ENCODE measurements around the gene IQGAP1. TPM values are rescaled to one million over a fixed set of nuclear protein-coding genes. Genes with fewer than 3 reads are reported as not detected.

Gene IQGAP1
- total RNA-seq, 6 experiments from 2014 or later = 12.2 to 43.7 (median 26.3) TPM

- TF ChIP-seq CTCF (IDR thresholded peaks at IDR 0.05) = no peak
- peak; percentile 34 to 48 (median 39) for ATAC-seq
- intact Hi-C loops (cut with DNase I) = no loop called here
- H3K4me3 ChIP-seq = peak overlapping the region; percentile 66 to 89 (median 78)
- H3K27ac ChIP-seq = peak overlapping the region; percentile 81 to 84 (median 81)
- peak; percentile 71 to 85 (median 73) for DNase-seq
- no peaks in the 10 kb centered on the region for H3K36me3 ChIP-seq
- no peaks in the 10 kb centered on the region for H3K27me3 ChIP-seq
- H3K9me3 ChIP-seq = no peaks in the 10 kb centered on the region
- WGBS (ENCODE audit: insufficient coverage, low coverage, low lambda C conversion rate, missing lambda C conversion rate) = 15% methylated on average over 19 of the region's 52 CpGs
- H3K4me1 ChIP-seq = no peaks in the 10 kb centered on the region
Observed at GRCh38 chr15:90388462-90389380, 679 bp downstream of the IQGAP1 start.

- H3K36me3 ChIP-seq = no peaks in the 10 kb centered on the region
- peak overlapping the region; percentile 66 to 89 (median 78) for H3K4me3 ChIP-seq
- intact Hi-C loops (cut with DNase I) = no loop called here
- H3K4me1 ChIP-seq = no peaks in the 10 kb centered on the region
- TF ChIP-seq CTCF (IDR thresholded peaks at IDR 0.05) (no peak), POLR2A (IDR thresholded peaks at IDR 0.05) (no peak)
- DNase-seq (no peak), ATAC-seq (no peak)
- no peak overlapping the region for H3K27ac ChIP-seq
- H3K9me3 ChIP-seq = no peaks in the 10 kb centered on the region
- WGBS (ENCODE audit: insufficient coverage, low coverage, low lambda C conversion rate, missing lambda C conversion rate) = 81% methylated on average over 5 of the region's 6 CpGs
- no peaks in the 10 kb centered on the region for H3K27me3 ChIP-seq
Observed at GRCh38 chr15:90389513-90389912, 1.5 kb downstream of the IQGAP1 start.

DNA sequence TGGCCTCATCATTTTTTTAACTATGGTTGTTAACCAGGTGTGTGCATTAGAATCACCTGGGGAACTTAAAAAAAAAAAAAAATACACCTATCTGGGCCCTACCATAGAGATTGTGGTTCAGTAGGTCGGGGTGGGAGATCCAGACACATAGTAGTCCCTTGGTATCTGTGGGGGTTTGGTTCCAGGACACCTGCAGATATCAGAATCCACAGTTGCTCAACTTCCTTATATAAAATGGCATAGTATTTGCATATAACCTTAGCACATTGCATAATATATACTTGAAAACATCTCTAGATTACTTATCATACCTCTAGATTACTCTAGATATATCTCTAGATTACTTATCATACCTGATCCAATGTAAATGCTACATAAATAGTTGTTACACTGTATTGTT is 5.0 kb downstream of the IQGAP1 start:
- DNase-seq = no peak
- Histone ChIP-seq H3K36me3 (no peaks in the 10 kb centered on the region), H3K9me3 (no peaks in the 10 kb centered on the region), H3K27ac (no peak overlapping the region), H3K4me3 (no peak overlapping the region), H3K27me3 (no peaks in the 10 kb centered on the region), H3K4me1 (no peaks in the 10 kb centered on the region)
- intact Hi-C loops (cut with DNase I) = no loop called here
- 67% methylated on average over 1 of the region's 1 CpG for WGBS (ENCODE audit: insufficient coverage, low coverage, low lambda C conversion rate, missing lambda C conversion rate)
- TF ChIP-seq POLR2A (IDR thresholded peaks at IDR 0.05) (no peak), CTCF (IDR thresholded peaks at IDR 0.05) (no peak)
- no peak for ATAC-seq

- DNase-seq (no peak), ATAC-seq (no peak)
- intact Hi-C loops (cut with DNase I) = no loop called here
- Histone ChIP-seq H3K36me3 (no peaks in the 10 kb centered on the region), H3K27ac (no peak overlapping the region), H3K27me3 (no peaks in the 10 kb centered on the region), H3K4me3 (no peak overlapping the region), H3K4me1 (no peaks in the 10 kb centered on the region), H3K9me3 (no peaks in the 10 kb centered on the region)
- 100% methylated on average over 1 of the region's 1 CpG for WGBS (ENCODE audit: insufficient coverage, low coverage, low lambda C conversion rate, missing lambda C conversion rate)
- TF ChIP-seq POLR2A (IDR thresholded peaks at IDR 0.05) = no peak
- TF ChIP-seq CTCF (IDR thresholded peaks at IDR 0.05) = no peak
Observed at GRCh38 chr15:90394074-90394473, 6.0 kb downstream of the IQGAP1 start.
